HepG2 (cell line): Measurements from ENCODE around the gene PTTG1. TPM values are rescaled to one million over a fixed set of nuclear protein-coding genes. Genes with fewer than 3 reads are reported as not detected.
A peak's percentile ranks its signal among the peaks of the same experiment; 100 is the strongest.

Experiments used
- CEBPB ChIP-seq: IDR thresholded peaks from 2 replicates; pipeline ENCODE4 v1.6.1; 2011; ENCODE audit warnings: low read depth, low read length, improper control_type of control experiment, borderline replicate concordance
- DMTF1 ChIP-seq: sonication (generic); formaldehyde crosslinking; IDR thresholded peaks from 2 replicates; pipeline ENCODE4 v1.4.0; 2020; ENCODE audit warnings: mild to moderate bottlenecking, missing genetic modification reagents
- NFYC ChIP-seq: IDR thresholded peaks from 2 replicates; pipeline ENCODE4 v1.6.1; 2016; ENCODE audit warnings: missing genetic modification reagents, missing compliant biosample characterization
- PRMT3 ChIP-seq: sonication (generic); formaldehyde crosslinking; IDR thresholded peaks from 2 replicates; pipeline ENCODE4 v1.8.1; 2022; ENCODE audit warnings: low read depth, mild to moderate bottlenecking, moderate library complexity, missing genetic modification reagents, borderline replicate concordance
- RNF2 ChIP-seq: fragments of 450-650 bp; conservative IDR thresholded peaks from 2 replicates; pipeline ENCODE4 v1.6.1; 2016; ENCODE audit warnings: low read depth
- TAF1 ChIP-seq: sonication (generic); formaldehyde crosslinking; IDR thresholded peaks from 2 replicates; pipeline ENCODE4 v1.4.0; 2020; ENCODE audit warnings: missing genetic modification reagents
- THYN1 ChIP-seq: sonication (generic); formaldehyde crosslinking; IDR thresholded peaks from 2 replicates; pipeline ENCODE4 v1.8.1; 2023; ENCODE audit warnings: low read depth, mild to moderate bottlenecking, moderate library complexity, missing genetic modification reagents, borderline replicate concordance
- USF2 ChIP-seq, 2 experiments: sonication (generic) in 1 of 2; formaldehyde crosslinking in 1 of 2; IDR thresholded peaks; 2 replicates each; pipeline versions ENCODE4 v1.5.1 to v1.6.1; 2011 to 2020; ENCODE audit warnings: borderline replicate concordance in 1 of 2, low read depth in 1 of 2, low read length in 1 of 2, mild to moderate bottlenecking in 1 of 2, missing genetic modification reagents in 1 of 2, moderate library complexity in 1 of 2
- ZNF232 ChIP-seq: sonication (generic); formaldehyde crosslinking; IDR thresholded peaks from 2 replicates; pipeline ENCODE4 v1.4.0; 2020; ENCODE audit warnings: missing genetic modification reagents, borderline replicate concordance
- ZNF460 ChIP-seq: sonication (generic); formaldehyde crosslinking; IDR thresholded peaks from 2 replicates; pipeline ENCODE4 v1.5.1; 2020; ENCODE audit warnings: missing genetic modification reagents, mild to moderate bottlenecking, borderline replicate concordance
- ZNF572 ChIP-seq: sonication (generic); formaldehyde crosslinking; IDR thresholded peaks from 2 replicates; pipeline ENCODE4 v1.5.1; 2020; ENCODE audit warnings: mild to moderate bottlenecking, missing genetic modification reagents
- polyA plus RNA-seq, 8 experiments: library from polyadenylated mRNA; depleted of rRNA in 3 of 8; stranded (reverse) in 7 of 8; unstranded in 1 of 8; fragments of >200 nt; fragmentation: Illumina TruSeq in 4 of 8; extraction: Trizol in 4 of 8; gene quantifications; 2 replicates each; pipeline versions ENCODE4 v1.2.1 to v1.2.3, GENCODE V29; 2011 to 2016; ENCODE audit warnings: low read depth in 4 of 8, missing spikeins in 1 of 8, mixed read lengths in 1 of 8; ENCODE audit not compliant: insufficient read depth in 1 of 8
- total RNA-seq, 5 experiments: library from RNA; depleted of rRNA; stranded (reverse); fragments of >200 nt; fragmentation: Illumina TruSeq; extraction: Trizol; gene quantifications; 2 replicates each; pipeline ENCODE4 v1.2.3, GENCODE V29; 2016; ENCODE audit warnings: low read depth in 1 of 5
- TF ChIP-seq, protein P1 (sequence below): sonication (generic); formaldehyde crosslinking; IDR thresholded peaks from 2 replicates; pipeline ENCODE4 v1.5.0; 2020; ENCODE audit warnings: missing genetic modification reagents
- TF ChIP-seq, protein P2 (sequence below): sonication (generic); formaldehyde crosslinking; IDR thresholded peaks from 2 replicates; pipeline ENCODE4 v1.4.0; 2020; ENCODE audit warnings: mild to moderate bottlenecking, missing genetic modification reagents
- TF ChIP-seq, protein P3 (sequence below): sonication (generic); formaldehyde crosslinking; IDR thresholded peaks from 2 replicates; pipeline ENCODE4 v1.4.0; 2020; ENCODE audit warnings: low read depth, mild to moderate bottlenecking, missing genetic modification reagents

Gene PTTG1
- total and polyA plus RNA-seq, 2 of the 13 experiments (the other 11 are each of a cell fraction or from before 2014, with no cell fraction given), result 102 to 161 TPM

DNA sequence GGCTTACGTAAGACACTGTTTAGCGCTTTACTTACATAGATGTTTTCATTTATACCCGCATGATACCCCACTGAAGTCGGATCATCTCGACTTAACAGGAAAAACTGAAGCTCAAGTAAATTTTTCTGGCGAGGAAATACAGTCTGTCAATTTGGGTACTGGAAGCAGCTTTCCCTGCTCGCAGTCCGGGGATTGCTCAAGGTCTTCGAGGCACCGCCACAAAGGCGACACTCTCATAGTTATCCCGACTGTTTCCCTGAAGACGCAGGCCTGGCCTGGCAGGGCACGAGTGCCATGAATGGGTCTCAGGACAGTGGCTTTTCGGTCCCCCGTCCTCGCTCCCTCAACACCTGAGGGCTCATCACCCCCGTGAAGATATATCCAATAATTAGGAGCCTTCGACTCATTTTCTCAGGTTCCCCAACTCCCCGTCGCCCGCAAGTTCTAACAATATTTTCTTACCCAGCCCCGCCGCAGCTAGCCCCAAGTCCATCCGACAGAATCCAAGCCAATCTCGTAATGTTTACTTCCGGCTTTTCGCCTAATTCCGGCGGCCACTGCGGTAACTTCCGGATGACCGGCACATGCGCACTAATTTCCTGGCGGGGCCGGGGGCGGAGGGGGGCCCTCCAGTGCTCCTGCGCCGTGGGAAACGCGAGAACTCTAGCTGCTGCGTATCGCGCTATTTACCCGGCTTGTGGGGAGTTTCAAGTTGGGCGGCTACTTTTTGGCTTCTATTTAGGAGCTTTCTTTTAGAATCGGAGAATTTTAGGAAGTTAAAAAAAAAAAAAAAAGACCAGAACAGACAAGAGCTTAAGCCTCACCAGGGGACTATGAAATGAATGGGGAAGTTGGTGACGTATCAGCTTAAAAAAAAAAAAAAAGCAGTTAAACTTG lies 2.8 kb upstream of the PTTG1 start, which contains the start of gene SLU7 (continued):
- TF ChIP-seq USF2 (IDR thresholded peaks at IDR 0.05; ENCODE audit: low read depth, low read length) (no peak), USF2 (CRISPR knock-in tag; IDR thresholded peaks at IDR 0.05; ENCODE audit: borderline replicate concordance) (no peak), THYN1 (no peak), CEBPB (0 out of 2 replicates have a peak, but pooled peaks have one; percentile 4), NFYC (CRISPR knock-in tag) (no peak), ZNF572 (CRISPR knock-in tag) (no peak), ZNF232 (CRISPR knock-in tag) (no peak), DMTF1 (CRISPR knock-in tag) (no peak), PRMT3 (CRISPR knock-in tag) (no peak), TAF1 (CRISPR knock-in tag) (peak; percentile 75), RNF2 (no peak), ZNF460 (CRISPR knock-in tag) (no peak)
- TF ChIP-seq, protein P1, sequence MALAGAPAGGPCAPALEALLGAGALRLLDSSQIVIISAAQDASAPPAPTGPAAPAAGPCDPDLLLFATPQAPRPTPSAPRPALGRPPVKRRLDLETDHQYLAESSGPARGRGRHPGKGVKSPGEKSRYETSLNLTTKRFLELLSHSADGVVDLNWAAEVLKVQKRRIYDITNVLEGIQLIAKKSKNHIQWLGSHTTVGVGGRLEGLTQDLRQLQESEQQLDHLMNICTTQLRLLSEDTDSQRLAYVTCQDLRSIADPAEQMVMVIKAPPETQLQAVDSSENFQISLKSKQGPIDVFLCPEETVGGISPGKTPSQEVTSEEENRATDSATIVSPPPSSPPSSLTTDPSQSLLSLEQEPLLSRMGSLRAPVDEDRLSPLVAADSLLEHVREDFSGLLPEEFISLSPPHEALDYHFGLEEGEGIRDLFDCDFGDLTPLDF (CRISPR knock-in tag), result no peak
- TF ChIP-seq, protein P2, sequence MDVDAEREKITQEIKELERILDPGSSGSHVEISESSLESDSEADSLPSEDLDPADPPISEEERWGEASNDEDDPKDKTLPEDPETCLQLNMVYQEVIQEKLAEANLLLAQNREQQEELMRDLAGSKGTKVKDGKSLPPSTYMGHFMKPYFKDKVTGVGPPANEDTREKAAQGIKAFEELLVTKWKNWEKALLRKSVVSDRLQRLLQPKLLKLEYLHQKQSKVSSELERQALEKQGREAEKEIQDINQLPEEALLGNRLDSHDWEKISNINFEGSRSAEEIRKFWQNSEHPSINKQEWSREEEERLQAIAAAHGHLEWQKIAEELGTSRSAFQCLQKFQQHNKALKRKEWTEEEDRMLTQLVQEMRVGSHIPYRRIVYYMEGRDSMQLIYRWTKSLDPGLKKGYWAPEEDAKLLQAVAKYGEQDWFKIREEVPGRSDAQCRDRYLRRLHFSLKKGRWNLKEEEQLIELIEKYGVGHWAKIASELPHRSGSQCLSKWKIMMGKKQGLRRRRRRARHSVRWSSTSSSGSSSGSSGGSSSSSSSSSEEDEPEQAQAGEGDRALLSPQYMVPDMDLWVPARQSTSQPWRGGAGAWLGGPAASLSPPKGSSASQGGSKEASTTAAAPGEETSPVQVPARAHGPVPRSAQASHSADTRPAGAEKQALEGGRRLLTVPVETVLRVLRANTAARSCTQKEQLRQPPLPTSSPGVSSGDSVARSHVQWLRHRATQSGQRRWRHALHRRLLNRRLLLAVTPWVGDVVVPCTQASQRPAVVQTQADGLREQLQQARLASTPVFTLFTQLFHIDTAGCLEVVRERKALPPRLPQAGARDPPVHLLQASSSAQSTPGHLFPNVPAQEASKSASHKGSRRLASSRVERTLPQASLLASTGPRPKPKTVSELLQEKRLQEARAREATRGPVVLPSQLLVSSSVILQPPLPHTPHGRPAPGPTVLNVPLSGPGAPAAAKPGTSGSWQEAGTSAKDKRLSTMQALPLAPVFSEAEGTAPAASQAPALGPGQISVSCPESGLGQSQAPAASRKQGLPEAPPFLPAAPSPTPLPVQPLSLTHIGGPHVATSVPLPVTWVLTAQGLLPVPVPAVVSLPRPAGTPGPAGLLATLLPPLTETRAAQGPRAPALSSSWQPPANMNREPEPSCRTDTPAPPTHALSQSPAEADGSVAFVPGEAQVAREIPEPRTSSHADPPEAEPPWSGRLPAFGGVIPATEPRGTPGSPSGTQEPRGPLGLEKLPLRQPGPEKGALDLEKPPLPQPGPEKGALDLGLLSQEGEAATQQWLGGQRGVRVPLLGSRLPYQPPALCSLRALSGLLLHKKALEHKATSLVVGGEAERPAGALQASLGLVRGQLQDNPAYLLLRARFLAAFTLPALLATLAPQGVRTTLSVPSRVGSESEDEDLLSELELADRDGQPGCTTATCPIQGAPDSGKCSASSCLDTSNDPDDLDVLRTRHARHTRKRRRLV (CRISPR knock-in tag), result no peak
- TF ChIP-seq, protein P3, sequence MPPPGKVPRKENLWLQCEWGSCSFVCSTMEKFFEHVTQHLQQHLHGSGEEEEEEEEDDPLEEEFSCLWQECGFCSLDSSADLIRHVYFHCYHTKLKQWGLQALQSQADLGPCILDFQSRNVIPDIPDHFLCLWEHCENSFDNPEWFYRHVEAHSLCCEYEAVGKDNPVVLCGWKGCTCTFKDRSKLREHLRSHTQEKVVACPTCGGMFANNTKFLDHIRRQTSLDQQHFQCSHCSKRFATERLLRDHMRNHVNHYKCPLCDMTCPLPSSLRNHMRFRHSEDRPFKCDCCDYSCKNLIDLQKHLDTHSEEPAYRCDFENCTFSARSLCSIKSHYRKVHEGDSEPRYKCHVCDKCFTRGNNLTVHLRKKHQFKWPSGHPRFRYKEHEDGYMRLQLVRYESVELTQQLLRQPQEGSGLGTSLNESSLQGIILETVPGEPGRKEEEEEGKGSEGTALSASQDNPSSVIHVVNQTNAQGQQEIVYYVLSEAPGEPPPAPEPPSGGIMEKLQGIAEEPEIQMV (CRISPR knock-in tag), result no peak
